Measurements from ENCODE around the gene CCDC149.

CCDC149 gene

GRCh38 chr4:24912252-24913118, at the start of gene CCDC149:
TSS of gene CCDC149 (minus strand) at chr4:24913042. CDS start at chr4:24912864, 178 bp downstream.
- FAIRE-seq, result no peak

- no peak for FAIRE-seq
Observed at GRCh38 chr4:24957886-24958285, 45.0 kb upstream of the CCDC149 start.

- no peak for FAIRE-seq
Observed at GRCh38 chr4:24956763-24957162, 43.9 kb upstream of the CCDC149 start.

- no peak for FAIRE-seq
Observed at GRCh38 chr4:24956091-24956490, 43.2 kb upstream of the CCDC149 start.

GRCh38 chr4:24952667-24953066, 39.8 kb upstream of the CCDC149 start:
- FAIRE-seq, result no peak

GRCh38 chr4:24949970-24950369, 37.1 kb upstream of the CCDC149 start:
- FAIRE-seq, result no peak

GRCh38 chr4:24937917-24938281, 25.1 kb upstream of the CCDC149 start:
- FAIRE-seq, result no peak

GRCh38 chr4:24937176-24937916, 24.5 kb upstream of the CCDC149 start:
- no peak for FAIRE-seq

GRCh38 chr4:24935856-24936255, 23.0 kb upstream of the CCDC149 start:
- no peak for FAIRE-seq

- no peak for FAIRE-seq
Observed at GRCh38 chr4:24934311-24934710, 21.5 kb upstream of the CCDC149 start.

GRCh38 chr4:24933684-24934275, 20.9 kb upstream of the CCDC149 start:
- FAIRE-seq, result no peak

GRCh38 chr4:24932515-24933225, 19.8 kb upstream of the CCDC149 start:
- FAIRE-seq, result peak; percentile 21

- FAIRE-seq, result no peak
Observed at GRCh38 chr4:24930151-24930550, 17.3 kb upstream of the CCDC149 start.

GRCh38 chr4:24928708-24929107, 15.9 kb upstream of the CCDC149 start:
- FAIRE-seq, result no peak

- FAIRE-seq, result no peak
Observed at GRCh38 chr4:24927049-24927448, 14.2 kb upstream of the CCDC149 start.

GRCh38 chr4:24924309-24924781, 11.5 kb upstream of the CCDC149 start:
- FAIRE-seq, result no peak

GRCh38 chr4:24923550-24923949, 10.7 kb upstream of the CCDC149 start:
- no peak for FAIRE-seq

GRCh38 chr4:24923002-24923401, 10.2 kb upstream of the CCDC149 start:
- no peak for FAIRE-seq

GRCh38 chr4:24922416-24922815, 9.6 kb upstream of the CCDC149 start:
- FAIRE-seq, result no peak

GRCh38 chr4:24921491-24921890, 8.6 kb upstream of the CCDC149 start:
- FAIRE-seq, result no peak

GRCh38 chr4:24920008-24920407, 7.2 kb upstream of the CCDC149 start:
- no peak for FAIRE-seq

- FAIRE-seq, result no peak
Observed at GRCh38 chr4:24917076-24917856, 4.4 kb upstream of the CCDC149 start.

All from islet of Langerhans (tissue), 1 donor.